CD4-positive, alpha-beta T cell treated with Interleukin-15 for 1 hour (primary cell): ENCODE measurements around the gene ATP1B2.
"Not testable (repeated sequence)": the region's sequence is repeated elsewhere in the genome, so short reads cannot be mapped to it uniquely, and the experiment has no call there.

Source experiments
- DNase-seq: peaks from one replicate; pipeline ENCODE4 v3.0.0-alpha.2; 2020

Gene ATP1B2

GRCh38 chr17:7650509-7651096 is at the start of gene ATP1B2:
ATP1B2 (plus strand) TSS chr17:7650926; CDS start chr17:7651519, 593 bp downstream.
- peak; percentile 77 for DNase-seq

GRCh38 chr17:7606280-7606679 is 44.4 kb upstream of the ATP1B2 start:
- DNase-seq: no peak

- no peak for DNase-seq
These were observed 40.1 kb upstream of the ATP1B2 start for GRCh38 chr17:7610641-7611040.

- no peak for DNase-seq
These were observed 39.0 kb upstream of the ATP1B2 start for GRCh38 chr17:7611635-7612293.

GRCh38 chr17:7612294-7612640 is 38.5 kb upstream of the ATP1B2 start:
- DNase-seq: no peak

- DNase-seq: no peak
These were observed 36.8 kb upstream of the ATP1B2 start for GRCh38 chr17:7613769-7614424.

GRCh38 chr17:7614425-7615264 is 36.1 kb upstream of the ATP1B2 start, which contains the start of gene FXR2:
FXR2 (minus strand) TSS chr17:7614897; CDS start chr17:7614532, 365 bp downstream.
- peak; percentile 100 for DNase-seq

GRCh38 chr17:7615265-7615747 is 35.4 kb upstream of the ATP1B2 start:
- no peak for DNase-seq

GRCh38 chr17:7618608-7619007 is 32.1 kb upstream of the ATP1B2 start:
- no peak for DNase-seq

GRCh38 chr17:7620835-7621234 is 29.9 kb upstream of the ATP1B2 start:
- DNase-seq: no peak

- DNase-seq: no peak
These were observed 27.1 kb upstream of the ATP1B2 start for GRCh38 chr17:7623661-7624060.

GRCh38 chr17:7625749-7626148 is 25.0 kb upstream of the ATP1B2 start:
- DNase-seq: not testable (repeated sequence)

- peak; percentile 37 for DNase-seq
These were observed 24.4 kb upstream of the ATP1B2 start for GRCh38 chr17:7626307-7626706.

GRCh38 chr17:7626956-7627249 is 23.8 kb upstream of the ATP1B2 start:
- no peak for DNase-seq

GRCh38 chr17:7627250-7628121 is 23.2 kb upstream of the ATP1B2 start, which contains the start of gene SAT2:
SAT2 (minus strand) TSS chr17:7627821; CDS start chr17:7627635, 186 bp downstream.
- peak; percentile 91 for DNase-seq

GRCh38 chr17:7629939-7630571 is 20.7 kb upstream of the ATP1B2 start, which contains the start of gene SHBG:
SHBG (plus strand) TSS chr17:7630135; CDS start chr17:7630173, 38 bp downstream.
- no peak for DNase-seq

- no peak for DNase-seq
These were observed 19.0 kb upstream of the ATP1B2 start for GRCh38 chr17:7631398-7632380.

- DNase-seq: peak; percentile 47
These were observed 18.2 kb upstream of the ATP1B2 start for GRCh38 chr17:7632492-7632894.

- DNase-seq: no peak
These were observed 17.6 kb upstream of the ATP1B2 start for GRCh38 chr17:7633093-7633492.

- no peak for DNase-seq
These were observed 16.3 kb upstream of the ATP1B2 start for GRCh38 chr17:7634384-7634783.
